Endothelial cell of hepatic sinusoid (primary cell): ENCODE data around the gene PDLIM5.

Experiments used
- in situ Hi-C: cut with HindIII; loops from 2 replicates; pipeline ENCODE4 v1.10.0; 2017; ENCODE audit warnings: low sequenced_read_pairs

Gene PDLIM5

GRCh38 chr4:94523033-94523580 is 71.4 kb downstream of the PDLIM5 start:
- in situ Hi-C loops, result no loop called here

- in situ Hi-C loops, result no loop called here
Observed at GRCh38 chr4:94523617-94524016, 71.9 kb downstream of the PDLIM5 start.

- in situ Hi-C loops, result no loop called here
Observed at GRCh38 chr4:94525993-94526728, 74.4 kb downstream of the PDLIM5 start.

- in situ Hi-C loops, result no loop called here
Observed at GRCh38 chr4:94527556-94528233, 76.0 kb downstream of the PDLIM5 start.

- in situ Hi-C loops, result no loop called here
Observed at GRCh38 chr4:94528792-94529451, 77.2 kb downstream of the PDLIM5 start.

- in situ Hi-C loops, result no loop called here
Observed at GRCh38 chr4:94530073-94530472, 78.3 kb downstream of the PDLIM5 start.

GRCh38 chr4:94531991-94532789 is 80.4 kb downstream of the PDLIM5 start:
- in situ Hi-C loops, result no loop called here

GRCh38 chr4:94533405-94534223 is 81.9 kb downstream of the PDLIM5 start:
- in situ Hi-C loops, result no loop called here

GRCh38 chr4:94534401-94535312 is 82.9 kb downstream of the PDLIM5 start:
- in situ Hi-C loops, result no loop called here

GRCh38 chr4:94536049-94536448 is 84.3 kb downstream of the PDLIM5 start:
- in situ Hi-C loops, result no loop called here

GRCh38 chr4:94536649-94537469 is 85.1 kb downstream of the PDLIM5 start:
- in situ Hi-C loops, result no loop called here

- in situ Hi-C loops, result no loop called here
Observed at GRCh38 chr4:94537921-94538628, 86.3 kb downstream of the PDLIM5 start.

GRCh38 chr4:94540476-94540875 is 88.7 kb downstream of the PDLIM5 start:
- in situ Hi-C loops, result no loop called here

- in situ Hi-C loops, result no loop called here
Observed at GRCh38 chr4:94544811-94545210, 93.1 kb downstream of the PDLIM5 start.

GRCh38 chr4:94545296-94545695 is 93.6 kb downstream of the PDLIM5 start:
- in situ Hi-C loops, result no loop called here

- in situ Hi-C loops, result no loop called here
Observed at GRCh38 chr4:94546949-94547348, 95.2 kb downstream of the PDLIM5 start.

- in situ Hi-C loops, result no loop called here
Observed at GRCh38 chr4:94548571-94548970, 96.8 kb downstream of the PDLIM5 start.

- in situ Hi-C loops, result no loop called here
Observed at GRCh38 chr4:94550352-94550751, 98.6 kb downstream of the PDLIM5 start.
